Measurements from ENCODE around the gene INSYN2B.

GRCh38 chr5:169992789-169993484, 12.6 kb upstream of the INSYN2B start:
- TF ChIP-seq CTCF (IDR thresholded peaks at IDR 0.05; ENCODE audit: low read length) (no peak), EZH2phosphoT487 (IDR thresholded peaks at IDR 0.05; ENCODE audit: low read length) (no peak), EZH2 (optimal IDR thresholded peaks at IDR 0.05; ENCODE audit: low read depth, low read length) (no peak)
